Smooth muscle cell of the coronary artery (primary cell): ENCODE data around the gene GINS2. TPM values are rescaled to one million over a fixed set of nuclear protein-coding genes. Genes with fewer than 3 reads are reported as not detected.

Experiments
- total RNA-seq: library from RNA; depleted of rRNA; stranded (reverse); fragments of >200 nt; gene quantifications from 2 replicates; pipeline ENCODE4 v1.2.3, GENCODE V29; 2014; ENCODE audit warnings: low replicate concordance

The GINS2 gene
- 0.47 and 3.2 TPM in 2 replicates for total RNA-seq

DNA sequence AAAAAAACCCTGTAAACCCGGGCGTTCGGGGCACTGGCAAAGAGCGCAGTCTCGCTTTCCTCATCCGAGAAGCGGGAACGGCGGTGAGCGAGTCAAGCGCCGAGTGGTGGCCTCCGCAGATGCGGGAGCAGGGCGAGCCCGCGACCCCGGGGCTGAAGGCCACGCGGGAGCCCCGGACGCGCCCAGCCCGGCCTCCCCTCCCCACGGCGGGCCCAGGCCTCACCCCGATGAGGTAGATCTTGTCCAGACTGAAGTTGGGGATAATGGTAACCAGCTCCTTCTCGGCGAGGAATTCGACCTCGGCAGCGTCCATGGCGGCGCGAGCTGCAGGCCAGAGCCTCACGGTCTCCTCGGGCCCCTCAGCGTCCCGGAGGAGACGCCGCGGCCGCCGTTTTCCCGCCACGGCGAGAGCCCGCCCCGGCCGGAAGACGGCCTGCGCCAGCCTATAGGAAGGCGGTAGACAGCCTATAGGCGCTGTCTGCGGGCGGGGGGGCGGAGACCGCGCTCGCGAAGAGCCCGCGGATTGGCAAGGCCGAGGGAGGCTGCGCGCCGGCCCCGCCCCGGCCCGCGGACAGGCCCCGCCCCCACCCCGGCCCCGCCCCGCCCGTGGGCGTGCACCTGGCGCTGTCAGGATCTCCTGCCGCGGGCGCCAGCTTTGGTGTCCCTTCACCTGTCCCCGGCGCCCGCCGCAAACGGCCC is at the start of gene GINS2:
GINS2 (minus strand) TSS at position 369 of the 699 bp plus-strand sequence; CDS start at position 313, 56 bp downstream.

Other genes starting within 250 kb of the GINS2 start
- gene GSE1, start 75.6 kb downstream of the GINS2 start, total RNA-seq: 11.8 and 14.5 TPM in 2 replicates
- gene C16orf74, start 62.1 kb upstream of the GINS2 start, total RNA-seq: 0.82 and 6.0 TPM in 2 replicates
- 21.1 and 29.8 TPM in 2 replicates for gene EMC8, start 110.6 kb upstream of the GINS2 start, total RNA-seq
- 582 and 772 TPM in 2 replicates for gene COX4I1, start 110.7 kb upstream of the GINS2 start, total RNA-seq
- not detected in 2 replicates for gene IRF8, start 210.2 kb upstream of the GINS2 start, total RNA-seq